ENCODE results near the gene COL5A1. TPM values are rescaled to one million over a fixed set of nuclear protein-coding genes. Genes with fewer than 3 reads are reported as not detected.

COL5A1 gene
- total RNA-seq, 4 donors from 2014 or later: 8.4 to 14.7 (median 11.3) TPM

- WGBS, 2 donors: 82 to 87% methylated on average over 13 of the region's 13 CpGs
Measured at GRCh38 chr9:134777153-134777552, 135.6 kb downstream of the COL5A1 start.

GRCh38 chr9:134778156-134778555, 136.6 kb downstream of the COL5A1 start:
- no peak for TF ChIP-seq POLR2A (IDR thresholded peaks at IDR 0.05)
- TF ChIP-seq CTCF (IDR thresholded peaks at IDR 0.05): no peak
- 63 to 65% methylated on average over 13 of the region's 13 CpGs for WGBS, 2 donors
- intact Hi-C loops (cut with DNase I; ENCODE audit: low total_unique reads): no loop called here
- H3K4me3 ChIP-seq (ENCODE audit: low read depth, poor library complexity, severe bottlenecking): no peak overlapping the region
- no peak for DNase-seq (ENCODE audit: low spot score in 2 of 2)

More at GRCh38 chr9:134777153-134777552, 135.6 kb downstream of the COL5A1 start:
- no peak for DNase-seq (ENCODE audit: low spot score in 2 of 2)
- no peak for TF ChIP-seq CTCF (IDR thresholded peaks at IDR 0.05)
- intact Hi-C loops (cut with DNase I; ENCODE audit: low total_unique reads): no loop called here
- no peak overlapping the region for H3K4me3 ChIP-seq (ENCODE audit: low read depth, poor library complexity, severe bottlenecking)

GRCh38 chr9:134778841-134779411, 137.3 kb downstream of the COL5A1 start:
- H3K4me3 ChIP-seq (ENCODE audit: low read depth, poor library complexity, severe bottlenecking): no peak overlapping the region
- 35 to 44% methylated on average over 12 to 17 of the region's 17 CpGs for WGBS, 2 donors
- TF ChIP-seq CTCF (IDR thresholded peaks at IDR 0.05) (no peak), POLR2A (IDR thresholded peaks at IDR 0.05) (no peak)
- intact Hi-C loops (cut with DNase I; ENCODE audit: low total_unique reads): no loop called here
- DNase-seq (ENCODE audit: low spot score in 2 of 2): peak in 1 of 2 donors; percentile 19

GRCh38 chr9:134779640-134780039, 138.0 kb downstream of the COL5A1 start:
- WGBS, 2 donors: 79% methylated on average over 8 of the region's 8 CpGs
- intact Hi-C loops (cut with DNase I; ENCODE audit: low total_unique reads): no loop called here
- no peak for DNase-seq (ENCODE audit: low spot score in 2 of 2)
- TF ChIP-seq POLR2A (IDR thresholded peaks at IDR 0.05): no peak
- TF ChIP-seq CTCF (IDR thresholded peaks at IDR 0.05): no peak
- H3K4me3 ChIP-seq (ENCODE audit: low read depth, poor library complexity, severe bottlenecking): no peak overlapping the region

- intact Hi-C loops (cut with DNase I; ENCODE audit: low total_unique reads): no loop called here
- no peak overlapping the region for H3K4me3 ChIP-seq (ENCODE audit: low read depth, poor library complexity, severe bottlenecking)
- WGBS, 2 donors: 85% methylated on average over 27 to 28 of the region's 28 CpGs
- DNase-seq (ENCODE audit: low spot score in 2 of 2): no peak
- TF ChIP-seq CTCF (IDR thresholded peaks at IDR 0.05) (no peak), POLR2A (IDR thresholded peaks at IDR 0.05) (no peak)
Measured at GRCh38 chr9:134781591-134782302, 140.1 kb downstream of the COL5A1 start.
